GM20431 (cell line): ENCODE measurements around the gene CRY2.
"Not testable (repeated sequence)": the region's sequence is repeated elsewhere in the genome, so short reads cannot be mapped to it uniquely, and the experiment has no call there.

Source experiments
- in situ Hi-C: fragments of 300-500 bp; cut with MseI, MboI; formaldehyde crosslinking; loops from one replicate; pipeline ENCODE4 v1.15.0; 2020; ENCODE audit warnings: low sequenced_read_pairs; ENCODE audit not compliant: unreplicated experiment

CRY2 gene

DNA sequence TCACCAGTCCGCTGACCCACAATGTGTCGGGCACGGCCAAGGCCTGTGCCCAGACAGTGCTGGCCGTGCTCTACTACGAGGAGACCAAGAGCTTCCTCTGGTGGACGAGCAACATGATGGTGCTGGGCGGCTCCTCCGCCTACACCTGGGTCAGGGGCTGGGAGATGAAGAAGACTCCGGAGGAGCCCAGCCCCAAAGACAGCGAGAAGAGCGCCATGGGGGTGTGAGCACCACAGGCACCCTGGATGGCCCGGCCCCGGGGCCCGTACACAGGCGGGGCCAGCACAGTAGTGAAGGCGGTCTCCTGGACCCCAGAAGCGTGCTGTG lies 36.2 kb upstream of the CRY2 start:
- in situ Hi-C loops, result no loop called here

- in situ Hi-C loops, result no loop called here
Observed at GRCh38 chr11:45811571-45812290, 35.5 kb upstream of the CRY2 start.

DNA sequence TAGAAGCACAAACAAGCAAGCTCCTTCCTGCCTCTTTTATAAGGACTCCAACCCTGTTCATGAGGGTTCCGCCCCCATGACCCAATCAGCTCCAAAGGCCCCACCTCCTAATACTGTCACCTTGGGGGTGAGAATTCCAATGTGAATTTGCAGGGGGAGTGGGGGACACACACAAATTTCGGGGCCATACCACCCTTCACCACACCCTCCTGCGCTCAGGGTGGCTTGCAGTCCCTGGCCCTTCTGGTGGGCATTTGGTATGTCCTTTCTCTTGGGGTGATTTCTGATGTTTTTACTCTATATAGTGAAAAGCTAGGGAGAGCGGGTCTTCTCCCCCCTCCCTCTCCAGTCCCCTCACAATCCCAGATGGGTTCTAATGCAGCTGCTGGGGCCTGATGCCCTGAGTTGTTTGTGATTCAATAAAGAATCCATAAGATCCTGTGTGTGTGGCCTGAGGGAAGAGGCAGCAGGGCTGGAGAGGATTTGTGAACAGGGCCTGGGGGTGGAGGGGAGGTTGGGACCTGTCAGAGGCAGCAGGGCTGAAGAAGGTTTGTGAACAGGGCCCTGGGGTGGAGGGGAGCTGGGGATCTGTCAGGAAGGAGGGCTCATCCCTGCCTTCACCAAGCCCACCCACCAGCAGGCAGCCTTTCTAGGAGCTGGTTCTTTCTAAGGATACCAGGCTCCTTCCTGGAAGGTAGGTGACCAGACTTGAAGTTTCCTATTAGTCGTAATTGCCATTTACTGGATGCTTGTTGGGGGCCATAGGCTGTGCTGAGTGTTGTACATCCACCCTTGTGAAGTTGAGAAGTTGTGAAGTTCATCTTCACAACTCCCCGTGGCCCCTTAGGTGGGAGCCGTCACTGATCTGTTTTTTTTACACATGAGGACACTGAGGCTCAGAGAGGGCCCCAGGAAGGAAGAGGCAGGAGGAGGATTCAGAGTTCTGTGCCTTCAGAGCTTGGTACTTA lies 34.4 kb upstream of the CRY2 start:
- in situ Hi-C loops, result no loop called here

DNA sequence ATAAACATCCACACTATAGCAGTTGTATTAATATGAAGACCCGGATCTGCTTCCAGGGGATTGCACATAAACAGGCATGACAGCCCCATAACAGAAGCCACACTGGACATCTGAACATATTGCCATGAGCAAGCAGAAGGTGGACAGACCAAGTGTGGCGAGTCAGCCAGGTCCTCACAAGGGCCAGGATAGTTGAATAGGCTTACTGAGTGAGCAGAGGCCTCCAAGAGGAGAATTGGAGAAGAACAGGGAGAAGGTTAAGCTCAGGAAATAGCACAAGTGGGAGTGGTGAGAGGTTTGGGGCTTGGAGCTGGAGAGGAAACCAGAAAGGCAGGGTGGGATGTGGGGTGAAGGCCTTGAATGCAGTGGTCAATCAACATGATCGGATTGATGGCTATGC lies 31.5 kb upstream of the CRY2 start:
- in situ Hi-C loops, result no loop called here

DNA sequence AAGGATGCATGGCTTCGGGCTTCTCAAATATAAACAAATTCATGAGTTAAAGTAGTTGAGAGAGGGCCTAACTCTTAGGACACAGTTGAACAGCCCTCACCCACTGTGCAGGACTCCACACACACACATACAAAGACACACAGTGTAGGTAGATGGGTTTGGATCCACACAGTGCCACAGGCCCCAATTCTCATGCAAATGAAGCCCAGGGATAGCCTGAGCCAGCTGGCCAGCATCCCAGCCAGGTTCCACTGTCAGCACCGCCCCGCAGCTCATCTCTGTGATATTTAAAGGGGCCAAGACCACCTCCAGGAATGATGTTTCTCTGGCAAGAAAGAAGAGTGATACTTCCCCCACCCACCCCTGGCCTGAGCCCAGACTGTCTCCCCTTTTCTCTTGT lies 30.7 kb upstream of the CRY2 start:
- in situ Hi-C loops, result no loop called here

DNA sequence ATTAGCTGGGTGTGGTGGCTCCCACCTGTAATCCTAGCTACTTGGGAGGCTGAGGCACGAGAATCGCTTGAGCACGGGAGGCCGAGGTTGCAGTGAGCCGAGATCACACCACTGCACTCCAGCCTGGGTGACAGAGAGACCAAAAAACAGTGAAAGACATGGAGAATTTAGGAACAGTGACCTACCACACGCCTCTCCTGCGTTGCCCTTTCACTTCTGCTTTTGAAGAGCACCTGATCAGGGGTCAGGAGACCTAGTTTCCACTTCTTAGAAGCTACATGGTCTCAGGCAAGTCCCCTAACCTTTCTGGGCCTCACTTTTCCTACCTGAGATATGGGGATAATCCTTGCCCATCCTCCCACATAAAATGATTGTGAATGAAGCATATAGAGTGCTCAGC lies 30.1 kb upstream of the CRY2 start:
- in situ Hi-C loops, result no loop called here

GRCh38 chr11:45818961-45819605 lies 28.2 kb upstream of the CRY2 start:
- in situ Hi-C loops, result no loop called here

DNA sequence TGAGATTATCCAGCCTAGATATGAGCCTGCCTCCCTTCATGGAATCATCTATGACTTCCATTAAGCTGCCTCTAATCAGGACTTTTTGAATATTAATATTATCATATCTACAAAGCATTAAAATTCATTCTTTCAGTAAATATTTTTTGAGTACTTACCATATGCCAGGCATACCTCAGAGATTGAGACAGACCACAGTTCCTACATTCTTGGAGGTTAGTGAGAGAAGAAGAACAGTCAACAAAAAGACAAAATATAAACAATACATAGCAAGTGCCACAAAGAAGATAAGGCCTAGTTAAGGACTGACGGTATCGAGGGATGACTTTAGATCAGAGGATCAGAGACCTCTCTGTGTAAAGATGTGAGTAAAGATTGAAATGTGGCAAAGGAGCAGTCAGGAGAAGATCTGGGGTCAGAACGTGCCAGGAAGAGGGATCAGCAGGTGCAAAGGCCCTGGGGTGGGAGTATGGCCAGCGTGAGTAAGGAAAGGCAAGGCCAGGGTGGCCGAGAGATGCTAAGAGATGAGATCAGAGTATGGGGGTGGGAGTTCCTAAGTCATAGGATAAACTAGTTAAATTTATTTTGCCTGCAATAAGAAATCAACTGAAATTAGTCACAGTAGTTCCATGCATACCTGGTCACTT lies 26.9 kb upstream of the CRY2 start:
- in situ Hi-C loops, result no loop called here

GRCh38 chr11:45826492-45826891 lies 20.8 kb upstream of the CRY2 start:
- in situ Hi-C loops, result not testable (repeated sequence)

GRCh38 chr11:45827123-45827522 lies 20.2 kb upstream of the CRY2 start:
- in situ Hi-C loops, result no loop called here

- in situ Hi-C loops, result no loop called here
Observed at GRCh38 chr11:45828996-45829395, 18.3 kb upstream of the CRY2 start.

DNA sequence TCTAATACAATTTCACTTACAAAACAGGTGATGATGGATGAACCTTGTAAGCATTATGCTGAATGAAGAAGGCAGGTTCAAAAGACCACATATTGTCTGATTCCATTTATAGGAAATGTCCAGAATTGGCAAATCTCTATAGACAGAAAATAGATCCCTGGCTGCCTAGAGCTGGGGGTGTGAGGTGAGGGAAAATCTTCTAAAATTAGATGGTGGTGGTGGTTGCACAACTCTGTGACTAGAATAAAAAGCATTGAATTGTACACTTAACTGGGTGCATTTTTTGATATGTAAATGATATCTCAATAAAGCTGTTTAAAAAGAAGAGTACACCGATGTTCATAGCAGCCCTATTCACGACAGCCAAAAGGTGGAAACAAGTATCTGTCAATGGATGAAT lies 16.7 kb upstream of the CRY2 start:
- in situ Hi-C loops, result no loop called here

- in situ Hi-C loops, result no loop called here
Observed at GRCh38 chr11:45832811-45833441, 14.3 kb upstream of the CRY2 start.

DNA sequence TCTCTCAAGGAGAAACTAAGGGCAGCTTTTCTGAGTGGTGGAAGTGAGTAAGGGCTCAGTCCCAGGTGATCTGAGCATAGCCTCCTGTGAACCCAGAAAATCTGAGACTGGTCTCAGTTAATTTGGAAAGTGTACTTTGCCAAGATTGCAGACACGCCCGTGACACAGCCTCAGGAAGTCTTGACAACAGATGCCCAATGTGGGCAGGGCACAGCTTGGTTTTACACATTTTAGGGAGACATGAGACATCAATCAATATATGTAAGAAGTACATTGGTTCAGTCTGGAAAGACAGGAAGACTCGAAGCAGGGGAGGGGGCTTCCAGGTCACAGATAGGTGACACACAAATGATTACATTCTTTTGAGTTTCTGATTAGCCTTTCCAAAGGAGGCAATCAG lies 13.5 kb upstream of the CRY2 start:
- in situ Hi-C loops, result no loop called here

DNA sequence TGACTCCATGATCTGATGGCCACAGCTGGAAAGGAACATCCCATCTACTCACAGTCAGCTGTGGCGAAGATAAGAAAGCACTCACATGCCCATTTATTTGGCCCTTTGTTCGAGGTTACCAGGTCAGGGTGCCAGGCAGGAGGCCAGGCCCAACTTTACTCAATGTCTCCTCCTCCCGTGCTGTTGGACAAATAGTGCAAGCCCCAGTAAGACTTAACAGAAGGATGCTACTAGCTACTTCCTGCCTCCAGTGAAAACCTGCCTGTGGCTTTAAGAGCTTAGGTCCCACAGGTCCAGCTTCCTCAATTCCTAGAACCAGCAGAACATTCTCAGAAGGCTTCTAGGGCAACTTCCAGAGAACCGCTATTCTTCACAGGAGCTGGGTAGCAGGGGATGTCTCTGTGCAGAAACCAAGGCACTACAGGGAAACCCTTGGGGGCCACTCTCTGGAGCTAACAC lies 12.9 kb upstream of the CRY2 start:
- in situ Hi-C loops, result no loop called here

- in situ Hi-C loops, result no loop called here
Observed at GRCh38 chr11:45839204-45839603, 8.1 kb upstream of the CRY2 start.

DNA sequence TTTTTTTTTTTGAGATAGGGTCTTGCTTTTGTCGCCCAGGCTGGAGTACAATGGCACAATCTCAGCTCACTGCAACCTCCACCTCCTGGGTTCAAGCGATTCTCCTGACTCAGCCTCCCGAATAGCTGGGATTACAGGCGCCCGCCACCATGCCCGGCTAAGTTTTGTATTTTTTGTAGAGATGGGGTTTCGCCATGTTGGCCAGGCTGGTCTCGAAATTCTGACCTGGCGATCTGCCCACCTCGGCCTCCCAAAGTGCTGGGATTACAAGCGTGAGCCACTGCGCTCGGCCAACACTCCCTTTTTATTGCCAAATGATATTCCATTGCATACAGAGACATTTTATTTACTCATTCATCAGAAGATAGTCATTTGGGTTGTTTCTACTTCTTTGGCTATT lies 7.0 kb upstream of the CRY2 start:
- in situ Hi-C loops, result not testable (repeated sequence)

DNA sequence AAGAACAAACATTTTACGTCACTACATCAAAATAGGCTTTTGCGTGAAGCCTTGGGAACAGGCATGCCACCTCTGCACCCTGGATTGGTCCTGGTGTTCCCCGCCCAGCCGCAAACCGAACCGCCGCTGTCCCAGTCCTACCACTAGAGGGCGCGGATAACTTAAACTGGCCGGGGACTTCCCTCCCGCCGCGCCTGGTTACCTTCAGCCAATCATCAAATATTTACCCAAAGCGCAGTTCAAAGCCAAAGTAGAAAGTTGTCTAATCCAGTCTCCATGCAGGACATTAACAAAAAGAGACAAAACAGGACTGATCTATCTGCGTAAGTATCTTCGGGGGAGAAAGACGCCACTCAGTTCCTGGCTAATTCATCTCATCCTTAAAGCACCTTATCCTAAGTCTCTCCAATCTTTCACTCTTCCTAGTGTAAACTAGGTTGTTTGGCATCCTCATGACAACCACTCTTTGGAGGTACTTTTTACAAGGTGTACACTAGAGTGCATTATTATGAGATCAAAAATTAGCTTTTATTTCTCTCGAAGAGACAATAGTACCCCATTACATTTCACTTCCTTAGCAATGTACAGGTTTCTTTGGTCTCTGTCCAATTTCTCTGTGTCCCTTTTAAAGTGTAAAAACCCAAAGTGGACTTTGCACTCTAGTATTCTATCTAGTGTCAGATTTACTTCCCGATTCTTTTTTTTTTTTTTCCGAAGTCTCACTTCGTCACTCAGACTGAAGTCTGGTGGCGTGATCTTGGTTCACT lies 3.9 kb upstream of the CRY2 start:
- in situ Hi-C loops, result no loop called here

DNA sequence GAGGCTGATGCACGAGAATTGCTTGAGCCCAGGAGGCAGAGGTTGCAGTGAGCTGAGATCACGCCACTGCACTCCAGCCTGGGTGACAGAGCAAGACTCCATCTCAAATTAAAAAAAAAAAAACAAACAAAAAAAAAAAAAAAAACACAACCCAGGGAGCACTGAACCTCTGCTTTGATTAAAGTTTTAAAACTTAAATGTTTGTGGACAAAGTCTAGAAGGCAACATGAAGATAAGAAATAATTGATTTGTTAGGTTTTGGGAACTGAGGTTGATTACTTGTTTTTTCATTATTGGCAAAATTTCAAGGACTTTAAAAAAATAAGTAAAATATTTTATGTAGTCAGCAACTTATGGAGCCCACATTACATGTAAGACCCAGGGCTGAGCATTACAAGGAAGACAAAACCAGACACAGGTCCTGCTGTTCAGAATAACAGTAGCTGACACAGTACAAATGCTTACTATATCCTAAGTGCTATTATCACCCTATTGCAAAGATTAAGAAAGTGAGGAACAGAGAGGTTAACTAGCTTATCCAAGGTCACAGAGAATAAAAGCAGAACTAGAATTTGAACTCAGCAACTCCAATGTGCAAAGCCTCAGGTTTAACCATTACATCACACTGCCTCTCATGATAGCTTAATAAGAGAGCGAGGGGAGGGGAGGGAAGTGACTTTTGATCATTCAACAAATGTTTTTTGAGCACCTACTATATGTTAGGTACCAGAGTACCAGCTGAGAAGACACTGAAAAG lies 2.3 kb upstream of the CRY2 start:
- in situ Hi-C loops, result no loop called here
